ENCODE measurements around the gene YPEL5. TPM values are rescaled to one million over a fixed set of nuclear protein-coding genes. Genes with fewer than 3 reads are reported as not detected.

Gene YPEL5
- total RNA-seq, 1 experiment from 2014 or later = 50.5 TPM

DNA sequence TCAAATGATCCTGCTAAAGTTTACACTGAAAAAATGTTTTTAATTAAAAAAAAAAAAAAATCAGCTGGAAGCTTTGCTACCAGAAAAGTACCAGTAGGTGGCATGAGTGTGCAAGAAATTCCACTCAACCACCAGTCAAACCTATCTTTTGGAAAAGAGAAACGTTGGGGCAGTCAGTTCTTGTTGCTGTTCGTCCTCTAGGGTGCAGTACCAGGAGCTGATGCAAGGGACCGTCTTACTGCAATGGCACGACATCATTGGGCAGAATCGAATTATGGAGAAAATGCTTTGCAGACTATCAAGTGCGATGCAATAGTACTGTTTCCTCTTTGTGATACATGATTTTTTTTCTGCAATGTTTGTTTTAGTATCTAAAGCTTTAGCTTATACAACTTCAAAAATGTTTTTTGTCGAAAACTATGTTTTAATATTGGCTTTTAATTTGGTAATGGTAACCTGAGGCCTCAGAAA is 18.3 kb downstream of the YPEL5 start:
- DNase-seq (ENCODE audit: low read depth) = peak; percentile 86

GRCh38 chr2:30165617-30166016 is 18.8 kb downstream of the YPEL5 start:
- no peak for DNase-seq (ENCODE audit: low read depth)

DNA sequence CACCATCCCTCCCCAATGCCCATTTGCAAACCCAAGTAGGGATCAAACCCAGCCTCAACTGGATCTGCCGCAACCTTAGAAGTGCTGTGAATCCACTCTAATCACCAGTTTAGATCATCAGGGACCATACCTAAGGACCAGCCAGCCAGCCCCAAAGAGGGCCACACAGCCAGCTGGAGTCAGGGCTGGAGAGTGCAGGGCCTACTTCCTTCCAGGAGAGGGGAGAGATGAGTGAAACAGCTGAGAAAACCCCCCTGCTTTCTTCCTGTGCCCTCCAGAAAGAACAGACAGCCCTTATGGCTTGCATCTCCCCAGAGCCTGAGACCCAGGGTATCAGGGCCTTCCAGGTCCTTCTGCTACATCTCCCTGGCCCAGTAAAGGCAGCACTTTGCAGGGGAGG is 25.8 kb downstream of the YPEL5 start:
- DNase-seq (ENCODE audit: low read depth) = no peak

DNA sequence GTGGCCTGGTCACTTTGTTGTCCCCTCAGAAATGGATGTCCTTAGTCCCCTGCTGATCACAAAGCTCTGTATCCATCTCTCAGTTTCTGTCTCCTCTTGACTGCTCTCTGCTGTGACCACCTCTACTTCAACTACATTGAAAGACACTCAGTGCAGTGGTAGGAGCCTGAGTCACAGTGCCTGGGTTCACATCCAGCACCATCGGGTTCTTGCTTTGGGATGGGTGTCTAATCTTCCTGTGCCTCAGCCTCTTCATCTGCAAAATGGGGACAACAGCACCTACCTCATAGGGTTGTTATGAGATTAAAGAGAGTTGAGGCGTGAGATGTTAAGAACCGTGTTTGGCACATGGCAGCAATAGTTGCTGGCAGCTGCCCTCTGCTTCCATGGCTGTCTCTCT is 30.6 kb downstream of the YPEL5 start:
- no peak for DNase-seq (ENCODE audit: low read depth)

DNA sequence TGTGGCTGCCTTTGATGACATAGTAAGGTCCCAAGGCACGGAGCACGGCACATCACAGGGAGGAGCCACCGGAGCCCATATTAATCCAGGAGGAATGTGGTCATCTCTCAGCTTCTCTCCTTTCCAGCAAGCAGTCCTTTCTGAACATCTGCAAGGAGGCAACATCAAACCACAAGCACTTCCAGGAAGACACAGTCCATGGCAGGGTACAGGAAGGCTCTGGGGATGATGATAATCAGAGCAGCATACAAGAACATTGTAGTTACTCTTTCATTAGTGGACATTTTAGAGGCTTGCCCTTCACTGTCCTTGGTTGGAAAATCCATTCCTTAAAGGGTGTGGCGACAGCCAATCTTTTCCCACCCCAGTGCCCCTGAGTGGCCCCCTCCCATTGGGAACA is 31.1 kb downstream of the YPEL5 start:
- DNase-seq (ENCODE audit: low read depth) = no peak

- DNase-seq (ENCODE audit: low read depth) = no peak
Measured at GRCh38 chr2:30178618-30179434, 32.0 kb downstream of the YPEL5 start.

- DNase-seq (ENCODE audit: low read depth) = no peak
Measured at GRCh38 chr2:30179536-30179935, 32.7 kb downstream of the YPEL5 start.

GRCh38 chr2:30180226-30180625 is 33.4 kb downstream of the YPEL5 start:
- no peak for DNase-seq (ENCODE audit: low read depth)

DNA sequence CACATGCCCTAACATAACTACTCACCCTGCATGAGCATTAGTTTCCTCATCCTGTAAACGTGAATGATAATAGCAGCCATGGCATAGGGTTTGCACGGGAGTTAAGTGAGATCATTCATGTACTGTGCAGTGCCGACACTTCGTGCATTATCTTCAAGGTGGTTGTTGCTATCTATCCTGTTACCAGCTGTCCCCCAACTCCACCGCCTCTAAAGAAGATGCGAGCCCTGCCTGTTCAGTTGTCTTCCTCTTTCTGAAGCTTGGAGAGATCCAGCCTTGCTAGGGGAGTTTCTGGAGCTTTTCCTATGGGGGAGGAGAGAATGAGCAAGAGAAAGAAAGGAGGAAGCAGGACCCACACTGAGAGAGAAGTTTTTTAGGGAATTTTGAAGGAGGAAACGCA is 34.4 kb downstream of the YPEL5 start:
- no peak for DNase-seq (ENCODE audit: low read depth)

GRCh38 chr2:30184035-30184434 is 37.2 kb downstream of the YPEL5 start:
- DNase-seq (ENCODE audit: low read depth) = no peak

GRCh38 chr2:30185178-30185577 is 38.4 kb downstream of the YPEL5 start:
- DNase-seq (ENCODE audit: low read depth) = no peak

- DNase-seq (ENCODE audit: low read depth) = no peak
Measured at GRCh38 chr2:30188292-30188691, 41.5 kb downstream of the YPEL5 start.

- no peak for DNase-seq (ENCODE audit: low read depth)
Measured at GRCh38 chr2:30190637-30191036, 43.8 kb downstream of the YPEL5 start.

- DNase-seq (ENCODE audit: low read depth) = no peak
Measured at GRCh38 chr2:30191107-30191506, 44.3 kb downstream of the YPEL5 start.

DNA sequence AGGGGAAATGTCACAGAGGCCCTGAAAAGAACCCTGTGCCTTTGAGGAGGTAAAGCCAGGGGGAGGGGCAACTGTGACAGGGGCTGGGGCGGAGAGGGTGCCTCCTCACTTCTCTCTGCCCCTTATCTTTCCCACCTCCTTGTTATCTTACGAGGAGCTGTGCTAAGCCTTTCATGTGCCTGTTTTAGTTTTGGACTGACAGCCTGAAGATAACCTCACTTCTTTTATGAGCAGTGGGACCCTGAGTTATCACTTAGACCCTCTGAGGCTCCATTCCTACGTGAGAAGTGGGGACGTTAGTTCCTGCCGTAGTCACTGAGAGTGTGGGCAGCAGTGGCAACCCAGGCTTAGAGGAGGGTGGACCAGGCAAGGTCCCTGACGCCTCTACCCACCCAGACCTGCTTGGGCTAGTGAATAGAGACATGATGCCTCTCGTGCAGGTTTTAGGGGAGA is 45.0 kb downstream of the YPEL5 start:
- DNase-seq (ENCODE audit: low read depth) = no peak

DNA sequence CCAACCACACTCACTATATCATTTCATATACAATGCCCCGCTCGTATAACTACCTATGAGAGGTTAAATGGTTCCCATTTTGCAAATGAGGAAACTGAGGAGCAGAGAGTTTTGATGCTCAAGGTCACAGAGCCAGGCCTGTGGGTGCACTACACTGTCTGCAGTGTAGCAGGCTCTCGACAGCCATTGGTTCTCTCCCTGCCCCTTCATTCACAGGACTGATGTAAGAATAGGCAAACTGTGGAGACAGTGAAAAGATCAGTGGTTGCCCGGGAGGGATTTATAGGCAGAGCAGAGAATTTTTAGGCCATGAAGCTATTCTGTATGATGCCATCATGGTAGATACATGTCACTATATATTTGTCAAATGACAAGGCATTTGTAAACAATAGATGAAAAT is 45.5 kb downstream of the YPEL5 start:
- DNase-seq (ENCODE audit: low read depth) = no peak

GRCh38 chr2:30193104-30193681 is 46.4 kb downstream of the YPEL5 start:
- peak; percentile 23 for DNase-seq (ENCODE audit: low read depth)

DNA sequence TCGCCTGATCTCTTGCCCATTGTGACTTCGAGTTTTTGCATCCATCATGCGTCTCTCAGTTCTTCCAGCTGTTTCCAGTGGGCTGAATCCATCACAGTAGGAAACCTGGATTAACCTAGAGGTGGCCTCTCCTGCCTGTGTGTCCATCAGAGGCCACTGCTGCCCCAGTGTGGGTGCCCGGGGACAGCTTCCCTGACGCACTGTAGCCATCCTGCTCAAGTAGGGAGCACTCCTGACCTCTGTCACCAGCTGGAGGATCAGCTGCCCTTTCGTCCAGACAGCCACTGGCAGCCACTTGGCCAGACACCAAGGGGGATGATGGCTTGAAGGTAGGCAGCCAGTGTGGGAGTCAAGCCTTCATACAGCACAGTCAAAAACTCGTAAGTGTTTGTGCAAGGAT is 47.6 kb downstream of the YPEL5 start:
- DNase-seq (ENCODE audit: low read depth) = no peak

GRCh38 chr2:30195016-30195415 is 48.2 kb downstream of the YPEL5 start:
- no peak for DNase-seq (ENCODE audit: low read depth)

- no peak for DNase-seq (ENCODE audit: low read depth)
Measured at GRCh38 chr2:30197570-30198192, 50.9 kb downstream of the YPEL5 start.

GRCh38 chr2:30201990-30202389 is 55.2 kb downstream of the YPEL5 start:
- no peak for DNase-seq (ENCODE audit: low read depth)

- no peak for DNase-seq (ENCODE audit: low read depth)
Measured at GRCh38 chr2:30203156-30203555, 56.3 kb downstream of the YPEL5 start.

DNA sequence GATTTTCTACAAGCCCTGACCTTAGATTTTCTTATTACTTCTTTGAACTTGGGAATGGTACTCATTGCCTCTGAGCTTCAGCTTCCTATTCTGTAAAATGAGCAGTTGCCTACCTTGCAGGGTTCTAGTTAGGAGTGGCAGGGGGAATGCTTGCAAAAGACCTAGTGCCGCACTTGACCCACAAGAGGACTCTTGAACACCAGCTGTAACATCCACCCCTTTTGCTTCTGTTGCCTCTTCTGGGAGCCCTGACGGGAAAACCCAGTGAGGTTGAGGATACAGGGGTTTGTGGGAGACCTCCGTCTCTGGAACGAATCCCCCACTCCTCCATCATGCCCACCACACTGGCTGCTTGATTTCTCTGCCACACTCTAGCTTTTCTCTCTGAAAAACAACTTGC is 57.5 kb downstream of the YPEL5 start:
- no peak for DNase-seq (ENCODE audit: low read depth)
